Stimulated activated CD4-positive, alpha-beta T cell treated with anti-CD3 and anti-CD28 coated beads, Interleukin-1b, Interleukin-23, amount 100 ng/mL, for 4 hours (primary cell): ENCODE data around the gene FAM53B.

Source experiments
- DNase-seq, 2 donors: peaks; one replicate each; pipeline ENCODE4 v3.0.0-alpha.2; 2020; ENCODE audit warnings: low read depth in 2 of 2

The FAM53B gene

DNA sequence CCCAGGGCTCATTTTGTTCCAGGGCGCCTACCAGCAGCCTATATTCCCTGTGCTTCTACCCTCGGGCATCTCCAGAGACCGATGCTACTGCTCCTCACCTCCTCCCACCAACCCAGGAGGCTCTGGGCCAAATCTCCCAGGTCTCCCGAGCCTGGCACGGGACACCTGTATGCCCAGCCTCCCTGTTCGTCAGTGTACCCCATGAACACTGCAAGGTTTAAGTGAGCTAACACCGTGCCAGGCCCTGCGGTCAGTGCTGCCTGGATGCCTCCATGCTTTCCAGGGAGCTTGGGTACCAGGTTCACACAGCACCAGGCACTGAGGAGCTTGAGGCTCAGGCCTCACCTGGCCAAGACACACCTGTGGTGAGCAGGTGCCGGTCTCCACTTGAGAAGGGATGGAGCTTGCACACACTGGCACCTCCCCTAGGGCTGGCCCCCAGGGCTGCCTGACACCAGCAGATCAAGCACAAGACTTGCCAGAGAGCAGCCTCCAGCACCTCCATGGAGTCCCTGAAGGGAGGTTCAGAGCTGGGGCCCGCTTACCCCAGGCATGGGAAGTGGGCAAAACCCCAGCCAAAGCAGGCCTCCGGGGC lies 80.3 kb downstream of the FAM53B start:
- no peak for DNase-seq

DNA sequence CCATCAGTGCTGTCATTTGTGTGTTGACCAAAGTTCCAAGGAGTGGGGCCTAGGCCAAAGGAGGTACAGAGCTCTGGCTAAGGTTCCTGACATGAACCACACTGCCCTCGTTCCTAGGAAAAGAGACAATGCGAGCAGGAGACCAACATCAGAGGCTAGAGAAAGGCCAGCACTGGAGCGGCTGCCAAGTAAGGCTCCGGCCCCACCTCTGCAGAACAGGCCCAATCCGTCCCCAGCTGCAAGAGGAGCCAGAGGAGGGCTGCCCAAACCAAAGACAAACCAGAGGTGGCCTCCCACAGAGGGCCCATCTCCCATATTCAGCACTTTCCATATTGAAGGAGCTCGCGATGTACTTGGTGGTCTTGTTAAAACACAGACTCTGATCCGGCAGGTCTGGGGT lies 81.0 kb downstream of the FAM53B start:
- DNase-seq: no peak

DNA sequence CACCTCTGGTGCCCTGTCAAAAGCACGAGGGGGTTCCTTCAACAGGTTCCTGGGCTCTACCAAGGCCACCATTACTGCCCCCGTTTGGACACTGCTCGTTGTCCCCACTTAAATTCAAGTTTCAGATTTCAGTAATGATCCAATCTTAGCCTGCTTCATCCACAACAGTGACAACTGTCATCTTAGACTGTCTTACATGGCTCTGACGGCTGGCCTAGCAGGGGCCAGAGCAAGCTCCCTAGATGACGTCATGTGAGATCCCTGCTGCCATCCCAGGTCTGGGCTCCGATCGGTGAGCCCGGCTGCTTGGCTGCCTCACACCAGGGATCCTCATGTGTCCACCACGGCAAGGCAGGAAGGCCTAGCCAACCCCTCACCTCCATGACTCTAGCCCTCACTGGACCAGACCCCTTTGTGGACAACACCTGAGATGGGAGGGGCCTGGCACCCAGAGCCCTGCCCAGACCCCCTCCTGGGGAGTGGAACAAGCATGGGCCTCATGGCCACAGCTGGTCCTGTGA lies 82.5 kb downstream of the FAM53B start:
- DNase-seq: no peak

DNA sequence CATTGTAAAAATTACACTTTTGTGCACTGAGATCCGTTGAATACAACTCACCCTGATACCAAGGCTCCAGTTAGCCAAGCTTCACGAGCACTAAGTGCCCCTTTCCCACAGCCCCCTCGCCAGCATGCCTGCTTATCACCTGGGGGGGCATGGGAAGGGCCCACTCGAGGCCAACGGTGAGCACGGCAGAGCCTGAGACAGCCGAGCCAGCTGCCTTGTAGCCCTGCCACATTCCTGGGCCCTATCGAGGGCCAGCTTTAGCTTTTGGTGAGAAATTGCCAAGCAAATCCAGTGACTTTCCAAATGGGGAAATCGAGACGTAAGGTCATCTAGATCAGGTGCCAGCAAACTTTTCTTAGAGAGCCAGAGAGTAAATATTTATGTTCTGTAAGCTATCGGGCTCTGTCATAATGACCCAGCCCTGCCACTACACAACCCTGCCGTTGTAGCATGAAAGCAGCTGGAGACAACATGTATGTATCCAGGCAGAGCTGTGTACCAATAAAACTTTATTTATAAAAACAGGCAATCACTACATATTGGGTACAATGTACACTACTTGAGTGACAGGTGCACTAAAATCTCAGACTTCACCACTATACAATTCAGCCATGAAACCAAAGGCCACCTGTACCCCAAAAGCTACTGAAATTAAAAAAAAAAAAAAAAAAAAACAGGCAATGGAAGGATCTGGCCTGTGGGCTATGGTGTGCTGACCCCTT lies 83.6 kb downstream of the FAM53B start:
- no peak for DNase-seq

DNA sequence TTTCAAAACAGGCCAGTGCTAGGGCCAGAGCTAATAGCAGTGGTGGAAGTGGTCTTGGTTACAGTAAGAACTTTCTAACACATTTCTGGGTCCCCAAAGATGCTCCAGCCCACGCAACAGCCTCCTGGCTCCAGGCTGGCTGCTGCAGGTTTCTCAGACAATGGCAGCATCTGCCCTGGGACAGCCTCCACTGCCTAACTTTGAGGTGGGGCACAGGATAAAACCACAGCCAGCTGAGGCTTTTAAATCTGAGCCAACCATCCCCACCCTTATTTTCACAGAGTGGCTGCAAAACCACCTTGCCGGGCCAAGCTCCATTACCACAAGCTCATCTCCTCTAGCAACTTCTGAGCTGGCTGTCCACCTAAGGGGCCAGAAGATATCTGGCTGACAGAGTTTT lies 84.8 kb downstream of the FAM53B start:
- DNase-seq: no peak

DNA sequence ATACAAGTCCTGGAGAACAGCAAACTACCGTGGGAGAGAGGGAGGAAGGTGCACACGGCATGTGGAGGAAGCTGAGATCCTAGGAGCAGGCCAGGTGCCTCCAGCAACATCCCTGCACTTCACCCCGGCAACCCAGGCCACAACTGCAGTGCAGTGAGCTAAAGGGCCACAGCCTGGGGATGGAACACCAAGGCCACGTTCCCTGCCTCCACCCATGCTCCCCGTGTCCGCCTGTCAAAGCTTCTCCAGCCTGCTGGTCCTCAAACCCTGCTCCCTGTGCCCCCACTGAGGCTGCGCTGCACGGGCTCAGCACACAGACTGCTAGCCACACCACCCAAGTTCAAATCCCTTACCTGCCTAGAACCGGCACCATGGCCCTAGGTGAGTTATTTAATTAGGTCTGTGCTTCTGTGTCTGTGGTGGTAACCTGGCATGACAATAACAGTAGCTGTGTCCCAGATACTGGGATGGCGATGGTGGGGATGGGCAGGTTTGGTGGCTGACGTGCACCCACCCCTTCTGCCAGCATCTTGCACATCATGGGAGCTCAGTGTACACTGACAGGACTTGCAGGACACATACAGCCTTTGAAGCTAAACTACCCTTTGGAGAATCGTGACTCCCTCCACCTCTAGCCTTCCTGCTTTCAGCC lies 85.5 kb downstream of the FAM53B start:
- no peak for DNase-seq

DNA sequence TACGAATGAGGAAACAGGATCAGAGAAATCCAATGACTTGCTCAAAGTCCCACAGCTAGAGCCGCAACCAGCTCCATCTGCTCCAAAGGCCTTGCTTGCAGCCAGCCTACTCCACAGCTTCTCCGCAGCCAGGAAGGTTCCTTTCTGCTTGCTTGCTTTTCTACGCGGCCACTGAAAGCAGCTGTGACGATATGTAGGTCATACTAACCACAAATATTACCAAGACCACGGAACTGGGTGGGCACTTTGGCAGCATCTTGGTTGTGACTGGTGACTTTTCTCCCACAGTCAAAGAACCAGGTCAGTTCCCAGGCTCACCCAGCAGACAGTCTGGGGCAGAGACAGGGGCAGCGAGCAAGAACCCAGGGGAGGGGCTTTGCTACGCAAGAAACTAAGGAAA lies 86.4 kb downstream of the FAM53B start:
- DNase-seq: no peak

DNA sequence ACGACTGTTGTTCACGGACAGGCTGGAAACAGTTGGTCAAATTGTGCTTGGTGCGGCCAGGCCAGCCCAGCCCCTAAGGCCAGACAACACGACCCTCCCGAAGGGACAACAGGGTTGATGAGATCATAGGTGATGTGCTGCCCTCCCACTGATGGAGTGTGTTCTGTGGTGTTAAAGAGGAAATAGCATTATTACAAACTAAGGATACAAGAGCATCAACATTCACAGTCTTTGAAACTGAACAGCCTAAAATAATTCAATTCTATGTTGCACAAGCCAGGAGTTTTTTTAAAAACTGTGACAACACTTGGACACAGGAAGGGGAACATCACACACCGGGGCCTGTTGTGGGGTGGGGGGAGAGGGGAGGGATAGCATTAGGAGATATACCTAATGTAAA lies 87.6 kb downstream of the FAM53B start:
- DNase-seq: no peak

DNA sequence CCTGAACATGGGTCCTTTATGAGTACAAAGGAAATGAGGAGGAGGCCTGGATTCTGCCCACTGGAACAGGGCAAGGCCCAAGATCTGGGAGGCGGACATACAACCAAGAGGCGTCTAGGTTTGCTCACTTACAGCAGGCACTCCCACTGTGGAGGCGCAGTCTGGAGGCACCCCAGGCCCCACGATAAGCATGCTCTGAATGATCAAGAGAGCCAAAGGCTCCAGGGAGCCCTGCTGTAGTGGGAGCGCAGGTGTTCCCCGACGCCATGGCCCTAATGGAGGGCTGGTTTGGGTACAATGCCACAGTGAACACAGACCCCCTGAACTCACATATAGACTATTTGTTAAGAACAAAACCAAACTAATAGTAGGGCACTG lies 88.1 kb downstream of the FAM53B start:
- DNase-seq: no peak

DNA sequence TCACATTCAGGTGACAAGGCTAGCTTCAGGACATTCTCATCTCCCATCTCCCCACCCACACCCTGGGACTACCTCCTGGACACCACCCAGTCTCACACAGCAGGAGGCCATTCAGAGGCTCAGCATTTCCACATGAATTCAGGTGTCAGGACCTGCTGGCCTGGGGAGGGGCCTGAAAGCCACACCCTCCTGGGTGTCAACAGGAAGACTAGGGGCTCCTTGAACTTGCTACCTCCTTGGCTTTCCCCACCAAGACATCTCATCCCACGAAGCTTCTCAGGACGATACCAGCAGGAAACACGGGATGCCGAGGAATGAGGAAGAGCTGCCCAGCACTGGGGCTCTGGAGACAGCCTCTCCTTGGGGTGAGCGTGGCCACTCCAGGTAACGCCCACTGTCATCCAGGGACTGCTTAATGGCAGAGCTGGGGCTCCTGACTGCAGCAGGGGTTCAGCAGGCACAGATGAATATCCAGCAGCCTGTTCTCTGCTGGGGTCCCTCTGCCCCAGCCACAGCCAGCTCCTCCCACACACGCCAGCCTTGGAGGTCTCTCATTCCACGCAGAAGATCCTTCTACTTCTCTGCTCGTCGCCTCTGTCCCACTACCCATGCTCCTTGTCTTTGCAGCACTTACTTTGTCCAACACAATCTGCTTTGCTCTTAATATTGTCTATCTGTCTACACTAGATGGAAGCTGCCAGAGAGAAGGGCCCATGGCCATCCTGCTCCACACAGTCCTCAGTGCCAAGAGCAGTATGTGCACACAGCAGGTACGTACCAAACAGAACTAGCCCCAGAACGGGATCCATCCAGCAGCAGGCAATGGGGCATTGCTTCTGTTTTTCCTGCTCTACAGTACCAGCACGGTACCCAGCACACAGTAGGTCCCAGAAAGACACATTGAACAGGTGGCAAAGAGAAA lies 88.7 kb downstream of the FAM53B start:
- no peak for DNase-seq

DNA sequence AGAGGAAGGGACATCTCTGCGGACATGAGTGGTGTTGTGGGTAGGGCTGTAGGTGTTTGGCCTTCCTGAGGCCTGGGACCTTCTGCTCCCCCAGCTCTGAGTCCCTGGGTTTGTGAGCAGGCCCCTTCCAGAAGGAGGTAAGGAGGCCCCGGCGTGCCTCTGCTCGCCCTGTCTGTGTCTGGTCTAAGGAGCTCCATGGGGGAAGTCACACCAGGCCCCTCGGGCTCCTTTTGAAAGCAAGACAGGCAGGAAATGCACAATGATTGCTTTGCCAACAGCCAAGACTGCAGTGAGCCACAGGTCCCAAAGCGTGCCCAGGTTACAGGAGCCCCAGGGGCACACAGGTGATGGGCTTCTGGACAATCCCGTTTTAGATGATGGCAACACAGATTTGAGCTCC lies 89.5 kb downstream of the FAM53B start:
- no peak for DNase-seq

DNA sequence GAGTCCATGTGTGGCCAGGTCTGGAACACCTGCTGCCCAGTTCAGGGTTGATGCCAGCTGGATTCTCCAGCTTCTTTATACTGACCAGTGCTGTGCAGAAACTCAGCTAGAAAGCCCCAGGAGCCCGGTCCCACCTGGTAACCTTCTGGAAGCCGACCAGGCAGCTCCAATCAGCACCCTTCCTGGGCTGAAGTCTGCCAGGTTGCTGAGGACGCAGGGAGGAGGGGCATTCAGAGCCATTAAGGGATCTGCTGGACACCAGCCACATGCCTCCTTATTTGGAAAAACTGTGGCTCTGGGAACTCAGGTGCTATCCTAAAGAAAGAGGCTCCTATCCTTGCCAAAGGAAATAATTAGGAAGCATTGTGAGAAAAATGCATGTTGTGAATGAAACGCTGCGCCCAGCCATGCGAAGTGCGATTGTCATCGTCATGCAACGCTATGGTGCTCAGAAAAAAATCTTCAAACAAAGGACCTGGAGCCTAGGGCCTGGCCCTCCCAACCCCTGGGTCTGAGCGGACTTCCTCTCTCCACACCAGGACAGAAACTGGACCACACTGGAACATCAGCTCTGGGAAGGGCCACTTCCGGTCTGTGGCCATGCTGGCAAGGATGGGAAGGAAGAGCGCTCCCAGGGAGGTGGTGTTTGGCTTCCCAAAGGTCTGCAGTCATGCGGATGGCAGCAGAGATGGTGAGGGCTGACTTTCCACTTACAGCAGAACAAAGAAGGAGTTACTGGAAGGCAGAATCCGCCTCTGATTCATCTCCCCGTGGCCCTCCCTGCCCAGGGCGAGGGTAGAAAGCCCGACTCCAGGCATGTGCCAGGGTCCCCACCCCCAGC lies 90.1 kb downstream of the FAM53B start:
- DNase-seq: no peak

DNA sequence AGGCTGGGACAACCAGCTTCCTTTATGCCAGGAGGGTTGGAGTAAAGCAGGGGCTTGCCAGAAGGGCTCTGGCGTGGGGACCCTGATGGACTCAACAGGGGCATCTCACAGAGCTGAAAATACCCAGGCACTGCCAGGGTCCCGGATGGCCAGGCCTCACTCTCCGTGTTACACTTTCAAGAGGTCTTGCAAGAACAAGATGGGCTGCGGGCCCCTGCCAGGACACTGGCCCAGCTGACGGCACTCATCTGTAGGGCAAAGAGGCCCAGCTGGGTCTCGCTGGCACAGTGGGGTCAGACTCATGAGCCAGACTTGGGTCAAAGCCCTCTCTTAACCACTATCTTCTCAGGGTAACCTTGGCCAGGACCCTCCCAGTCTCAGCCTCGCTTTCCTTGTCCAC lies 90.9 kb downstream of the FAM53B start:
- DNase-seq: no peak

DNA sequence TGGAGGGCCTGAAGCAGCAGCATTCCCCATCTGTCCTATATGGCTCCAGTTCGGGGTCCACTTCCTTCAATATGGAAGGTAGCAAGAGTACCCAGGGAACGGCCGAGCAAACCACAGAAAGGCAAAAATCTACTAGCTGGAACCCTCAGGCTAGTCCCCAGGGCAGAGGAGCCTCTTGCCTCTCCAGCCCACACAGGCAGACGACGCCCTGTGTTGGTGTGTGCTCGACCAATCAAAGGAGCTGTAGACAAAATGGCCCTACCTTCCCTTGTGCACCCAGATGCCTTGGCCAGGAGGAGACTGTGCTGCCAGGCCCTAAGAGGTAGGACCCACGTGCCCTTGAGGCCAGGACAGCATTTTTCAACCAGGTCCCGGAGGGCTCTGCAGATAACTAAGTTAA lies 91.5 kb downstream of the FAM53B start:
- DNase-seq: no peak

DNA sequence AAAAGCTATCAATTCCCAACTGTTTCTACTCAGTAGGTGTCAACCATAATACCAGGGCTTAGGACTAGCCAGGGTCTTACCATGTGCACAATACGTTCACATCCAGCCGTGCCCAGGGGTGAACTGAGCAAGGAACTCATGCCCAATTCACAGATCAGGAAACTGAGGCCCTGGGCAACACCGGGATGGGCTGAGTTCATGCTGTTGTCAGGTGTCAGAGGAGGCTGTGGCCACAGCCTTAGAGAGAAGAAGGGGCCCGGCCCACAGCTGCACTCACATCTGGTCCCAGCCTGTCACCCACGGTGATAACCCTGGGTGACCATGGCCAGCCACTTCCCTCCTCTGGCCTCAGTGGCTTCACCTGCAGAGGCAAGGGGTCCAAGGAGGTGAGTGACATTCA lies 92.0 kb downstream of the FAM53B start:
- no peak for DNase-seq

DNA sequence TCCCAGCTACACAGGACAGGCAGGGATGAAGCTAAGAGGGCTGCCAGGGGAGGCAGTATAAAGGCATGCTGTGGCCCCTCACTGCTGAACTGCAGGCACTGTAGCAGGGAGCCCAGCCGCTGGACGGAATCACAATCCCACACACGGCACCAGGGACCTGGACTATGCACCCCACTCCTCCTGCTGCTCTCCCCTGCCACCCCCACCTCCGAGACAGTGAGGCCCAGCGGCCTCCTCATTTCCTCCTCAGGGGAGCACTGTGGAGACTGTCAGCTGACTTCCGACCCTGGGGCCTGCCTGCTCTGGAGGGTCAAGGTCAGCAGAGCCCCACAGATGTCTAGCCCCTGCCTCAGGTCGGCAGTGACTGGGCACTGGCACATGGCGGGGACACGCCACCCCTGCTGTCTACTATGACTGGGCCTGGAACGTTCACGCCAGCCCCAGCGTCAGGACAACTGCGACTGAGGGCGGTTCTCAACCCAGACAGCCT lies 92.7 kb downstream of the FAM53B start:
- no peak for DNase-seq

DNA sequence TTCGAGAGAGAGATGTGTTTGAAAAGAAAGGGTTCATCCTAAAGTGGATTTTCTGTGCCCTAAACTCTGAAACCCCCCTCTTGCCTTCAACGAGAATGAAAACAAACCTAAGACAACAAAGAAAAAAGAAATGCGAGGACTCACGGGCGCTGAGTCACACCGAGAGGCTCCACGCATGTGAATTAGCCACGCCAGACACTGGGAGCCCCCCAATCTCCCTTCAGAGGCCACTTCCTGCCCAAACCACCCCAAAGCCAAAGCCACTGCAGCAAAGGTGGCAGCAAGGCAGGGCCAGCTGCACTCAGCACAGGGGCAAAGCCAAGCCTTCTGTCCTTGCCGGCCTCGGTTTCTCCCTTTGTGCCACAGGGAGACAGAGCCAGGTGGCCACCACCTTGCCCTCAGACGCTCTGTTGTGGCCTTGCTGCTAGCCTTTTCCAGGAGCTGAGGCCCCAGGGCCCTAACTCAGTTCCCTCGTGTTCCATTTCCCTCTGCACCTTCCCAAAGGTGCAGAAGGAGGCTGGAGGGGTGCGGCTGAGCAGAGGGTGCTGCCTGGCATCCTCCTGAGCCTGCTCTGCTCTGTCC lies 93.3 kb downstream of the FAM53B start:
- DNase-seq: peak; percentile 31 to 32

DNA sequence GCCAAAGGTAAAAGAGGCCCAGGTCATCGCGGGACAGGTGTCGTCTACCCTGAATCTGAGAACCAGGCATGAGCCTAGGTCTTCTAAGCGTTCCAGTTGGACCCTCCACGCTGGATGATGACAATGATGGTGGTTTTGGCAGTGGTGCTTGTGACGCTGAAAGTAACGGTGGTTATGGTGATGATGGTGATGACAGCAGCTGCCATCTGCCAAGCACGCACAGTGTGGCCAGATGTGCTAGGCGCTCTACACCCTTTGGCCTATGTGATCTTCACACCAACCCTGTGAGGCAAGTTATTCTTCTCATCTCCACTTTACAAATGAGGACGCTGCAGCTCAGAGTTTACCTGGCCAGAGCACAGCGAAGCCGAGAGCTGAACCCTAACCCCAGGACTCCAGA lies 93.9 kb downstream of the FAM53B start:
- DNase-seq: no peak

DNA sequence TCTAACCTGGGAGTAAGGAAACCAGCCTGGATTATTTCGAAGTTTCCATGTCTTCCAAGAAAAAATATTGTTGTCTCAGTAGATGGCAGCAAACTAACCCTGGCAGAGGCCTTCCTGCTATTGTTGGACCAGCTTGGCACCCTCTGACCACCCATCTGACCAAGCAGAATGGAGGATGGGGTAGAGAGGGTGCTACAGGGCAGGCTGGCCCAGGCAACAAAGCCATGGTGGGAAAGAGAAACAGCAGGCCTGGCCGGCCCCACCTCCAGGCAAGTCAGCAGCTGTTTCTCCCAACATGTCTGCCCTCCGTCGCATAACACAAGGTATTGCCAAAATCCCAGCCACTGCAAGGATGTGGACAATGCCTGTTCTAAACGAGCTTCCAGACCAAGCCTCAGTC lies 95.0 kb downstream of the FAM53B start:
- DNase-seq: no peak

DNA sequence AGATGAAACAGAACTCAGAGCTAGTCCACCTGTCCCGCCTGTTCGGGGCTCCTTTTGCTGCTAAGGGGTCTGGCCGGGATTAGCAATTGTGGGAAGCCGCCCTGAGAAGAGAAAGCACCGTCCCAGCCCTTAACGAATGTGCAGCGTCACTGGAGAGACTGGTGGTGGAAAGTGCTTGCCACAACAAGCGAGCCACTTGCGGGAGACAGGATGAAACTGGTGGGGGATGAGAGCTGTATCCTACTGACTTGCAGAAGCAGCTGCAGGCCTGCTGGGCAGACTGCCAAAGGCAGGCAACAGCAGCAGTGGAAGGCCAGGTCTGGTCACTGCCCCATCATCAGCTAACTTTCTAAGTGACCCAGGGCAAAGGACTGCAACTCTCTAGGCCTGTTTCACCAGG lies 95.4 kb downstream of the FAM53B start:
- DNase-seq: no peak

DNA sequence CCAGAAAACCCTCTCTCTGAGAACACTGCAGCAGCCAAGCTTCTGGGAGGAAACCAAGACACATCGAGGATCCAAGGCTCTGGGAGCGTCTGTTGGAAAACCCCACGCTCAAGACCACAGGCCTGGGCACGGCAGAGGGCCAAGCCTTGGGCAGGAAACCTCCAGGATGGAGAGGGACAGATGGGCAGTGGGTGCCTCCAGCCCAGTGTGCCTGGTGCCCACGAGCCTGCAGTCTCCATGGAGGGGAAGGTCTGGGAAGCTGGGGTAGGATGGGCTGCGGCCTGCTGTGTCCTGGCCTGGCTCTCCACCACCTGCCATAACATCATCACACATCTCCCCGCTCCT lies 96.1 kb downstream of the FAM53B start:
- DNase-seq: no peak
